ES-I3 (cell line): ENCODE data around the gene SCOC.

Experiments
- H3K36me3 ChIP-seq: 2 replicates; pipeline ENCODE4 v1.6.1; 2013; ENCODE audit warnings: mild to moderate bottlenecking, low read length, control low read depth, moderate library complexity; ENCODE audit not compliant: insufficient read depth
- H3K4me1 ChIP-seq: 2 replicates; pipeline ENCODE4 v1.6.1; 2013; ENCODE audit warnings: mild to moderate bottlenecking, control low read depth, low read length; ENCODE audit not compliant: insufficient read depth
- H3K9ac ChIP-seq: 2 replicates; pipeline ENCODE4 v1.6.1; 2013; ENCODE audit warnings: low read depth, mild to moderate bottlenecking, low read length, moderate library complexity
- H3K9me3 ChIP-seq: 2 replicates; pipeline ENCODE4 v1.6.1; 2013; ENCODE audit warnings: mild to moderate bottlenecking, low read length, moderate library complexity; ENCODE audit not compliant: control insufficient read depth, insufficient read depth

SCOC gene

DNA sequence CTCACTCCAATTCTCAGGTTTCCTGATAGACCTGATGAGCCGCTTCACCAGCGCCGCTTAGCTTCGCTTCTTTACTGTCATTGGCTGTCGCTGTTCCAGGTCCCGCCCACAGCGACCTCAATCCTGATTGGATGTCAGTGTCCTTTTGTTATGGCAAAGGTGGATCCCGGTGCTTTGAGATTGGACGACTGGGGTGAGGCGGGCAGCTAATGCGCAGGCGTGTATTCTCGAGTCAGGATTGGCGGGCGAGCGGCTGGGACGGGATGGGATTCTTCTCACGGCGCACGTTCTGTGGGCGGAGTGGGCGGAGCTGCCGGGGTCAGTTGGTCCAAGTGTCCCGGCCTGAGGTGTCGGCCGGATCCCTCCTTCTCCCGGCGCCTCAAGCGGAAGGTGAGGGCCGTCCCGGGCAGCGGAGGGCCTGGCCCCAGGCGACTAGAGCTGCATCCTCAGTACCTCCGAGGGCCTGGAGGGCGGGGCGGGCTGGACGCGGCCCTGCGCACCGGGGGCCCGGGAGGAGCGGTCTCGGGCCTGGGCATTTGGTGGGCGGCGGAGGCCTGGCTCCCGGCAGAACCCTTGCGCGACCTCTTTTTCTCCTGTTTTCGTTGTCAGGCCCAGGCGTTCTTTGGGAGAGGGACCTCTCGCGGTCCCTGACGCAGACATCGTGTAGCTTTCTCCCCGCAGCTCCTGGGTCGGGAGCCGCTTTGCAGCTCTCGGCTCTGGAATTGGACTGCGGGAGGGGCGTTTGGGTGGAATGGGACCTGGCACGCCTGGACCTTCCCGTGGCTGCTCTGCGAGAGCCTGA is at the start of gene SCOC:
Gene SCOC (plus strand): TSS at position 319 of the 802 bp plus-strand sequence. CDS start 5,525 bp downstream, outside the sequence.
- H3K4me1 ChIP-seq = 0 out of 2 replicates have a peak, but pooled peaks cover 5% of the 10 kb centered on the region
- no peaks in the 10 kb centered on the region for H3K36me3 ChIP-seq
- peak within 1 kb of the TSS; percentile 92 for H3K9ac ChIP-seq
- H3K9me3 ChIP-seq = no peaks in the 10 kb centered on the region

- Histone ChIP-seq H3K36me3 (no peaks in the 10 kb centered on the region), H3K9ac (no peak overlapping the region), H3K4me1 (no peaks in the 10 kb centered on the region), H3K9me3 (peaks cover 6% of the 10 kb centered on the region)
These were observed 47.0 kb upstream of the SCOC start for GRCh38 chr4:140326395-140326993.

GRCh38 chr4:140330311-140330900 is 43.0 kb upstream of the SCOC start:
- H3K9ac ChIP-seq = no peak overlapping the region
- no peaks in the 10 kb centered on the region for H3K36me3 ChIP-seq
- no peaks in the 10 kb centered on the region for H3K4me1 ChIP-seq
- no peaks in the 10 kb centered on the region for H3K9me3 ChIP-seq

DNA sequence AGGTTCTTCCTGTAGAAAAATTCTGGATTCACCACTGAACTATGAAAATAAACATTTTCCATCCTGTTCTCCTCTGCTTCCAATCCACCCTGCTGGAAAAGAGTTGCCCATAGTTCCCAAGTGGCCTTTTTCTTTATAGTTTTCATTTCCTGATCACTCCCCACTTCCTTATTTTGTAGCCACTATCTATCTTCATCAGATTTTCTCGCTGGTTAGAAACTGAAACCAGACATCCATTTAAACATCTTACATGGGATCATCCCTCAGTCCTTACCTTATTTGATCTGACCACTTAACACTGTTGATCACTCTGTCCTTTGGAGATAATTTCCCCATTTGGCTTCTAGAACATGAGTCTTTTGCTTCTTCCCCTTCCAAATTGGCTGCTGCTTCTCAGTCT is 42.2 kb upstream of the SCOC start:
- Histone ChIP-seq H3K36me3 (no peaks in the 10 kb centered on the region), H3K9me3 (no peaks in the 10 kb centered on the region), H3K9ac (no peak overlapping the region), H3K4me1 (no peaks in the 10 kb centered on the region)

DNA sequence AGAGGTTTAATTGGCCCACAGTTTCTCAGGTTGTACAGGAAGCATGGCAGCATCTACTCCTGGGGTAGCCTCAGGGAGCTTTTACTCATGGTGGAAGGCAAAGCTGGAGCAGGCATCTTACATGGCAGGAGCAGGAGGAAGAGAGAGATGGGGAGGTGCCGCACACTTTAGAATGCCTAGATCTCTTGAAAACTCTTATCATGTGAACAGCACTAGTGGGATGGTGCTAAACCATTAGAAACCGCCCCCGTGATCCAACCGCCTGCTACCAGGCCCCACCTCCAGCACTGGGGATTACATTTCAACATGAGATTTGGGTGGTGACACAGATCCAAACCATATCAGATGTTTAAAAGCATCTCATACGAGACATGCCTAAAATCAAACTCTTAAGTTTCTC is 41.6 kb upstream of the SCOC start:
- Histone ChIP-seq H3K4me1 (no peaks in the 10 kb centered on the region), H3K9ac (no peak overlapping the region), H3K9me3 (no peaks in the 10 kb centered on the region), H3K36me3 (no peaks in the 10 kb centered on the region)

DNA sequence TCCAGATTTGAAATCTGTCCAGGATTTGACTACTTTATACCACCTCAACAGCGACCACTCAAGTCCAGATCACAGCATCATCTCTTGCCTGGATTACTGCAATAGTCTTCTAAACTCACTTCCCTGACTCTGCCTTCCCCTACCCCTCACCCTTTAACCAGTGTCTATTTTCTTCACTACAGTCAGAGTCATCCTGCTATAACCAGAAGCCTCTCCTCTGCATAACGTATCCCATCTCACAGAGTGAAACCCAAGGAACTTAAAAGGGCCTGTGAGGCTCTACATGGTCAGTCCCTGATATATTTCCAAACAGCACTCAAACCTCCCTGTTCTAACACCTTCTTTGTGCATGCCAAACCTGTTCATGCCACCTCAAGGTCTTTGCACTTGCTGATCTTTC is 40.7 kb upstream of the SCOC start:
- Histone ChIP-seq H3K9me3 (no peaks in the 10 kb centered on the region), H3K4me1 (no peaks in the 10 kb centered on the region), H3K36me3 (no peaks in the 10 kb centered on the region), H3K9ac (no peak overlapping the region)

DNA sequence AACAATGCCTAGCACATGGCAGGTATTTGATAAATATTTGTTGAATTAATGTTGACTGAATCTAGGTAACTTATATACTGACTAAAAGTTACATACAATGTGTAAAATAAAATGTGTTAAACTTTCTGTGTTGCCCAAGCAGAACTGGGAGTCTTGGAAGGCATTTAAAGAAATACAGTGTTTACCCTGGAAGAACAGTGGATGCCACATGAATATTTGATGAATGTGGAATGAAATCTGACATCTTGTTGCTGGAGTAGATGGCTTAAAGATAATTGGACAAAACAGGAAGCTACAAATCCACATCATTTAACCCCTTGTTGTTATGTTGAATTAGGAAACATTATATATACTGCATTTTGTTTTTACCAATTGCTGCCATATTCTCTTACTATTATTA is 39.9 kb upstream of the SCOC start:
- H3K36me3 ChIP-seq = no peaks in the 10 kb centered on the region
- H3K9ac ChIP-seq = no peak overlapping the region
- H3K9me3 ChIP-seq = no peaks in the 10 kb centered on the region

GRCh38 chr4:140335076-140335475 is 38.4 kb upstream of the SCOC start:
- Histone ChIP-seq H3K9ac (no peak overlapping the region), H3K9me3 (no peaks in the 10 kb centered on the region), H3K36me3 (no peaks in the 10 kb centered on the region), H3K4me1 (no peaks in the 10 kb centered on the region)

More for the DNA sequence above, 39.9 kb upstream of the SCOC start:
- H3K4me1 ChIP-seq = no peaks in the 10 kb centered on the region

GRCh38 chr4:140336730-140337129 is 36.7 kb upstream of the SCOC start:
- no peaks in the 10 kb centered on the region for H3K36me3 ChIP-seq
- no peaks in the 10 kb centered on the region for H3K4me1 ChIP-seq
- H3K9ac ChIP-seq = no peak overlapping the region
- H3K9me3 ChIP-seq = no peaks in the 10 kb centered on the region

DNA sequence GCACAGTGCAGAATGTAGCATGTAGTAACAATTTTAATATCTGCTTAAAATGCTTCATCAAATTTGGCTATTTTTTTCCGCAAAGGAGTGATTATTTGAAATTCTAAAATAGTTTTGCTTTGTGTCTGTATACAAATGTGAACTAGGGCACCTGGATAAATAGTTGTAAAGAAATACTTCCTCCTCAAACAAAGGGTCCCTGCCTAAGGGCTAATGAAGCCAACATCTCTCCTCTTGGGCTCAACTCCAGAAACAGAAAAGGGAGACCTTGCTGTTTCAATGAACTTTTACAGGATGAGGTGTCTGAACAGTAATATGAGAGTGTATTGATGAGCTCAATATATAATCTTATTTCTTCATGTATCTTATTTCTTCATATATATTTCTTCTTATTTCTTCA is 30.8 kb upstream of the SCOC start:
- Histone ChIP-seq H3K36me3 (no peaks in the 10 kb centered on the region), H3K9me3 (no peaks in the 10 kb centered on the region), H3K9ac (no peak overlapping the region)

DNA sequence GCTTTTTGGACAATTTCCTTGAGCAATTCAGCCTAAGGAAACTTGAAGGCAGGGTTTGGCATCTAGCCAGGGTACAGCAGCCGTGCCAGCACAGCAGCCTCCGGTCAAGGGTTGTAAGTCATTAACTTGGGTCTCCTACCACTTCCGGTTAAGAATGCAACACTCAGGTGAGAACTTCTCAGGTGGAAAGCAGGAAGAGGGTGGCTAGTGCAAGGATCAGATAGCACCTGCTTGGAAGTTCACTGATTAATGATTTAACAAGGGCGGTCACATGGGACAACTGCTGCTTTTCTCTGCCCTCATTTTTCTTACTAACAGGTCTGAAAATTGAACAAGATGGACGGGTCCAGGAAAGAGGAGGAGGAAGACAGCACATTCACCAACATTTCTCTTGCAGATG is 30.1 kb upstream of the SCOC start:
- Histone ChIP-seq H3K36me3 (no peaks in the 10 kb centered on the region), H3K9ac (no peak overlapping the region), H3K4me1 (peaks cover 13% of the 10 kb centered on the region), H3K9me3 (no peaks in the 10 kb centered on the region)

More for the DNA sequence above, 30.8 kb upstream of the SCOC start:
- H3K4me1 ChIP-seq = peaks cover 13% of the 10 kb centered on the region

DNA sequence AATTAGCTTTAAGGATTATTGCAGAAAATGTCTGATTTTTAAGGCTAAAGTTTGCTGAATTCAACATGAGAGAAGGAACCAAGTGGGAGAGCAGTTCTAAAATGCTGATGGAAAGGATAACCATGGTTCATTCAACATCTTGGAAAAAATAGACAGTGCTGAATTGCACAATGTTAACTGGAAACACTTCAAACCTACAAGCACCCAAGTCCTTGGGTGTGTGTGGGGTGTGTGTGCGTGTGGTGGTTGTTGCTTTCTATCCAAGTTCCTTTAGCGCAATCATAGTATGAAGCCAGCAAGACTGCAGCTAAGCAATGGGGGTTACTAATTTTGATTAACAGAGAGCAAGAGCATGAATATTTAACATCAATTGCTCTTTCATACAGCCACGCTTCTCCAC is 29.3 kb upstream of the SCOC start:
- peaks cover 13% of the 10 kb centered on the region for H3K4me1 ChIP-seq

GRCh38 chr4:140344621-140345020 is 28.8 kb upstream of the SCOC start:
- no peak overlapping the region for H3K9ac ChIP-seq
- no peaks in the 10 kb centered on the region for H3K9me3 ChIP-seq
- H3K36me3 ChIP-seq = no peaks in the 10 kb centered on the region
- H3K4me1 ChIP-seq = peaks cover 18% of the 10 kb centered on the region

More for the DNA sequence above, 29.3 kb upstream of the SCOC start:
- H3K36me3 ChIP-seq = no peaks in the 10 kb centered on the region
- H3K9ac ChIP-seq = no peak overlapping the region
- no peaks in the 10 kb centered on the region for H3K9me3 ChIP-seq

GRCh38 chr4:140346136-140346535 is 27.3 kb upstream of the SCOC start:
- no peaks in the 10 kb centered on the region for H3K36me3 ChIP-seq
- H3K4me1 ChIP-seq = peaks cover 25% of the 10 kb centered on the region
- no peaks in the 10 kb centered on the region for H3K9me3 ChIP-seq
- H3K9ac ChIP-seq = no peak overlapping the region

GRCh38 chr4:140349816-140350215 is 23.6 kb upstream of the SCOC start:
- Histone ChIP-seq H3K4me1 (peaks cover 16% of the 10 kb centered on the region), H3K9me3 (no peaks in the 10 kb centered on the region), H3K9ac (no peak overlapping the region), H3K36me3 (no peaks in the 10 kb centered on the region)
